ENCODE results near the gene PADI2.

DNA sequence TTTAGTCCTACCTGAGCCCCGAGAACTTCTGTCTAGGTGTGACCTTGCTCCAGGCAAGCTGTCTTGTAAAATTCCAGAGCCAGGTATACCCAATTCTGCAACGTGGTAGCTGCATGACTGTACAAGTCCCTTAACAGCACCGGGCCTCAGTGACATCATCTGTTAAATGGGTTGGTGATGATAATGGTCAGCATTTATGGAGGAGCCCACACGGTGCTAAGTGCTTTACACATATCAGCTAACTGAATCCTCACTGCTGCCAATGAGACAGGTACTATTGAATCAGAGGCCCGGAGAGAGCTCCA, 48.5 kb upstream of the PADI2 start:
- TF ChIP-seq POLR2A (IDR thresholded peaks at IDR 0.05) (no peak), EP300 (IDR thresholded peaks at IDR 0.05) (no peak)
- TF ChIP-seq, protein P1, sequence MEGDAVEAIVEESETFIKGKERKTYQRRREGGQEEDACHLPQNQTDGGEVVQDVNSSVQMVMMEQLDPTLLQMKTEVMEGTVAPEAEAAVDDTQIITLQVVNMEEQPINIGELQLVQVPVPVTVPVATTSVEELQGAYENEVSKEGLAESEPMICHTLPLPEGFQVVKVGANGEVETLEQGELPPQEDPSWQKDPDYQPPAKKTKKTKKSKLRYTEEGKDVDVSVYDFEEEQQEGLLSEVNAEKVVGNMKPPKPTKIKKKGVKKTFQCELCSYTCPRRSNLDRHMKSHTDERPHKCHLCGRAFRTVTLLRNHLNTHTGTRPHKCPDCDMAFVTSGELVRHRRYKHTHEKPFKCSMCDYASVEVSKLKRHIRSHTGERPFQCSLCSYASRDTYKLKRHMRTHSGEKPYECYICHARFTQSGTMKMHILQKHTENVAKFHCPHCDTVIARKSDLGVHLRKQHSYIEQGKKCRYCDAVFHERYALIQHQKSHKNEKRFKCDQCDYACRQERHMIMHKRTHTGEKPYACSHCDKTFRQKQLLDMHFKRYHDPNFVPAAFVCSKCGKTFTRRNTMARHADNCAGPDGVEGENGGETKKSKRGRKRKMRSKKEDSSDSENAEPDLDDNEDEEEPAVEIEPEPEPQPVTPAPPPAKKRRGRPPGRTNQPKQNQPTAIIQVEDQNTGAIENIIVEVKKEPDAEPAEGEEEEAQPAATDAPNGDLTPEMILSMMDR (IDR thresholded peaks at IDR 0.05): no peak
